GM12865 (cell line): ENCODE results near the gene ANO4.

Experiments used
- DNase-seq: peaks from one replicate; pipeline ENCODE4 v3.0.0; 2010; ENCODE audit warnings: low read depth
- H3K4me3 ChIP-seq: 2 replicates; pipeline ENCODE4 v1.5.1; 2011; ENCODE audit warnings: mild to moderate bottlenecking, low read depth, low read length, control low read depth
- TF ChIP-seq, protein P1 (sequence below): IDR thresholded peaks from 2 replicates; pipeline ENCODE4 v1.5.1; 2011; ENCODE audit warnings: low read length, control low read depth, low read depth, inconsistent platforms; ENCODE audit not compliant: insufficient read depth; ENCODE audit errors: missing control alignments

The ANO4 gene

GRCh38 chr12:100767950-100768349 is 26.6 kb upstream of the ANO4 start:
- DNase-seq = no peak
- TF ChIP-seq, protein P1, sequence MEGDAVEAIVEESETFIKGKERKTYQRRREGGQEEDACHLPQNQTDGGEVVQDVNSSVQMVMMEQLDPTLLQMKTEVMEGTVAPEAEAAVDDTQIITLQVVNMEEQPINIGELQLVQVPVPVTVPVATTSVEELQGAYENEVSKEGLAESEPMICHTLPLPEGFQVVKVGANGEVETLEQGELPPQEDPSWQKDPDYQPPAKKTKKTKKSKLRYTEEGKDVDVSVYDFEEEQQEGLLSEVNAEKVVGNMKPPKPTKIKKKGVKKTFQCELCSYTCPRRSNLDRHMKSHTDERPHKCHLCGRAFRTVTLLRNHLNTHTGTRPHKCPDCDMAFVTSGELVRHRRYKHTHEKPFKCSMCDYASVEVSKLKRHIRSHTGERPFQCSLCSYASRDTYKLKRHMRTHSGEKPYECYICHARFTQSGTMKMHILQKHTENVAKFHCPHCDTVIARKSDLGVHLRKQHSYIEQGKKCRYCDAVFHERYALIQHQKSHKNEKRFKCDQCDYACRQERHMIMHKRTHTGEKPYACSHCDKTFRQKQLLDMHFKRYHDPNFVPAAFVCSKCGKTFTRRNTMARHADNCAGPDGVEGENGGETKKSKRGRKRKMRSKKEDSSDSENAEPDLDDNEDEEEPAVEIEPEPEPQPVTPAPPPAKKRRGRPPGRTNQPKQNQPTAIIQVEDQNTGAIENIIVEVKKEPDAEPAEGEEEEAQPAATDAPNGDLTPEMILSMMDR = no peak

GRCh38 chr12:100778967-100779590 is 15.5 kb upstream of the ANO4 start:
- no peak overlapping the region for H3K4me3 ChIP-seq
- TF ChIP-seq, protein P1 = no peak
- no peak for DNase-seq

More at GRCh38 chr12:100767950-100768349, 26.6 kb upstream of the ANO4 start:
- H3K4me3 ChIP-seq = no peak overlapping the region

GRCh38 chr12:100789146-100789545 is 5.4 kb upstream of the ANO4 start:
- TF ChIP-seq, protein P1 = no peak
- DNase-seq = no peak
- no peak overlapping the region for H3K4me3 ChIP-seq

- TF ChIP-seq, protein P1 = no peak
- DNase-seq = no peak
- no peak overlapping the region for H3K4me3 ChIP-seq
Observed at GRCh38 chr12:100789975-100790374, 4.6 kb upstream of the ANO4 start.

GRCh38 chr12:100790552-100790951 is 4.0 kb upstream of the ANO4 start:
- no peak for DNase-seq
- H3K4me3 ChIP-seq = no peak overlapping the region

GRCh38 chr12:100793182-100793581 is 1.4 kb upstream of the ANO4 start:
- TF ChIP-seq, protein P1 = no peak
- H3K4me3 ChIP-seq = no peak overlapping the region
- DNase-seq = no peak

More at GRCh38 chr12:100790552-100790951, 4.0 kb upstream of the ANO4 start:
- TF ChIP-seq, protein P1 = no peak

- DNase-seq = no peak
- H3K4me3 ChIP-seq = no peak overlapping the region
Observed at GRCh38 chr12:100795174-100795799, 711 bp downstream of the ANO4 start.

More at GRCh38 chr12:100795174-100795799, 711 bp downstream of the ANO4 start:
- TF ChIP-seq, protein P1 = no peak
